BLaER1 treated with 17β-estradiol and CSF1 and Interleukin-3, amounts not matched to agents 10 nM and 100 nM (cell line): ENCODE measurements around the gene PTX4.

Experiments used
- H3K27ac ChIP-seq, 11 experiments: shearing (Covaris generic); formaldehyde crosslinking; 2 replicates each; pipeline ENCODE4 v1.8.1; 2022
- H3K27me3 ChIP-seq, 11 experiments: shearing (Covaris generic); formaldehyde crosslinking; 2 replicates each; pipeline ENCODE4 v1.8.1; 2022
- H3K36me3 ChIP-seq, 11 experiments: shearing (Covaris generic); formaldehyde crosslinking; 2 replicates each; pipeline ENCODE4 v1.8.1; 2022
- H3K4me1 ChIP-seq, 10 experiments: shearing (Covaris generic); formaldehyde crosslinking; 2 replicates each; pipeline ENCODE4 v1.8.1; 2022
- H3K4me2 ChIP-seq, 11 experiments: shearing (Covaris generic); formaldehyde crosslinking; 2 replicates each; pipeline ENCODE4 v1.8.1; 2022
- H3K4me3 ChIP-seq, 10 experiments: shearing (Covaris generic); formaldehyde crosslinking; 2 replicates each; pipeline ENCODE4 v1.8.1; 2022
- H3K9ac ChIP-seq, 11 experiments: shearing (Covaris generic); formaldehyde crosslinking; 2 replicates each; pipeline ENCODE4 v1.8.1; 2022
- H3K9me3 ChIP-seq, 11 experiments: shearing (Covaris generic); formaldehyde crosslinking; replicated peaks in 1 of 11; 2 replicates each; pipeline ENCODE4 v1.8.1; 2022
- H4K20me1 ChIP-seq, 11 experiments: shearing (Covaris generic); formaldehyde crosslinking; 2 replicates each; pipeline ENCODE4 v1.8.1; 2022
- Cebpa-rat ChIP-seq, 11 experiments: shearing (Covaris generic); IDR thresholded peaks; 2 replicates each; pipeline ENCODE4 v1.8.1; 2022

PTX4 gene

GRCh38 chr16:1488619-1489018, at the start of gene PTX4:
Gene PTX4 (minus strand): TSS chr16:1488944. CDS start chr16:1488909, 35 bp downstream.
- Histone ChIP-seq H4K20me1 (peaks cover 0 to under 1% (median 0%) of the 10 kb centered on the region in 11 experiments; a peak in 2 of 22 replicates), H3K4me2 (no peak within 1 kb of the TSS), H3K9ac (peak within 1 kb of the TSS in 2 of 11 experiments; percentile 27 to 33; a peak in 1 of 22 replicates), H3K36me3 (no peaks in the 10 kb centered on the region), H3K27me3 (no peaks in the 10 kb centered on the region), H3K9me3 (no peaks in the 10 kb centered on the region), H3K4me3 (no peak within 1 kb of the TSS), H3K4me1 (peaks cover 9 to 25% (median 16%) of the 10 kb centered on the region in 10 experiments), H3K27ac (no peak within 1 kb of the TSS)
- TF ChIP-seq Cebpa-rat (IDR thresholded peaks at IDR 0.05) = no peak

GRCh38 chr16:1537763-1538289, 49.1 kb upstream of the PTX4 start:
- H4K20me1 ChIP-seq = peaks cover 0 to 100% (median 99%) of the 10 kb centered on the region in 11 experiments; a peak in 20 of 22 replicates
- peaks cover 55 to 100% (median 99%) of the 10 kb centered on the region in 10 experiments for H3K4me1 ChIP-seq
- H3K9me3 ChIP-seq = no peaks in the 10 kb centered on the region
- no peaks in the 10 kb centered on the region for H3K36me3 ChIP-seq
- TF ChIP-seq Cebpa-rat (IDR thresholded peaks at IDR 0.05) = no peak
- peak overlapping the region; percentile 72 to 98 (median 90) for H3K4me2 ChIP-seq
- H3K9ac ChIP-seq = peak overlapping the region in 9 of 11 experiments; percentile 6 to 48 (median 30); a peak in 10 of 22 replicates
- H3K4me3 ChIP-seq = peak overlapping the region in 8 of 10 experiments; percentile 3 to 50 (median 29); a peak in 10 of 20 replicates
- peaks cover 83 to 100% (median 97%) of the 10 kb centered on the region in 11 experiments for H3K27me3 ChIP-seq
- H3K27ac ChIP-seq = peak overlapping the region in 1 of 11 experiments; percentile 35; a peak in 2 of 22 replicates

DNA sequence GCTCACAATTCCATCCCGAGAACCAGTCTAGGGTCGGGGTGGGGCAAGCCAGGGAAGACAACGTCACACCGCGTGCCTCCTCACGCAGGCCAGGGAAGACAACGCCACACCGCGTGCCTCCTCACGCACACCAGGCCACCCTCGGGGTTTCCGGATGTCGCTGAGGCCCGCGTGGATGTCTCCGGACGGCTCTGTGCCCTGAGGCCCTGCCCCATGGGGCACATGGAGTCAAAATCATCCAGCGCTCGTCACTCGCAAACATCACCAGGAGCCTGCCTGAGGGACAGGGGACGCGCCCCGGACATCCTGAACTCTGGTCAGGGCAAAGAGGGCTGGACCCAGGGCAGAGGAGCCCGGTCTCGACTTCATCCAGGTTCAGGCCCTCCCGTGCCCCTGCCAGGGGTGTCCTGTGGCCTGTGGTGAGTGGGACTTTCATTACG, 48.4 kb upstream of the PTX4 start:
- Histone ChIP-seq H3K9ac (peak overlapping the region in 7 of 11 experiments; percentile 8 to 48 (median 29); a peak in 9 of 22 replicates), H3K4me2 (peak overlapping the region; percentile 72 to 98 (median 90)), H3K9me3 (no peaks in the 10 kb centered on the region), H3K27ac (no peak overlapping the region), H4K20me1 (peaks cover 0 to 100% (median 99%) of the 10 kb centered on the region in 11 experiments; a peak in 20 of 22 replicates), H3K4me3 (peak overlapping the region in 7 of 10 experiments; percentile 3 to 50 (median 31); a peak in 7 of 20 replicates), H3K27me3 (peaks cover 88 to 100% (median 99%) of the 10 kb centered on the region in 11 experiments), H3K36me3 (no peaks in the 10 kb centered on the region), H3K4me1 (peaks cover 57 to 100% (median 99%) of the 10 kb centered on the region in 10 experiments)
- TF ChIP-seq Cebpa-rat (IDR thresholded peaks at IDR 0.05) = no peak

DNA sequence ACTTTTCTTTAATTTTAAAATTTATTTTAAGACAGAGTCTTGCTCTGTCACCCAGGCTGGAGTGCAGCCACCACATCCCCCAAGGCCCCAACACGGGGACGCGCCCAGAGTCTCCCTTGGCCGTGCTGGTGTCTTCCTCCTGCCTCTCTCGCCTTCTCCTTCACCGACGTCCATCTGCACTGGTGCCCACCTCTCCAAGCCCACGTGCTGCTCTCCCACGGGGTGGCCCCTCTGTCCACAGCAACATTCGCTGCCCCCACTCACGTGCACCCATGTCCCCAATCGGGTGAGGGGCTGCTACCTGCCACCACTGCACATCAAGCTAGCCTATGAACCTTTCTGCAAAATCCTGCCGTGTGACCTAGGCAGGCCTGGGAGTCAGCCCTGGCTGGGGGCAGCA, 47.9 kb upstream of the PTX4 start:
- Histone ChIP-seq H3K4me3 (peak overlapping the region in 1 of 10 experiments; percentile 9; a peak in 3 of 20 replicates), H3K9me3 (no peaks in the 10 kb centered on the region), H3K36me3 (no peaks in the 10 kb centered on the region), H3K27me3 (peaks cover 88 to 100% (median 99%) of the 10 kb centered on the region in 11 experiments), H3K4me1 (peaks cover 63 to 100% (median 99%) of the 10 kb centered on the region in 10 experiments), H3K27ac (no peak overlapping the region), H4K20me1 (peaks cover 0 to 100% (median 100%) of the 10 kb centered on the region in 11 experiments; a peak in 20 of 22 replicates), H3K4me2 (peak overlapping the region; percentile 72 to 98 (median 90); a peak in 21 of 22 replicates), H3K9ac (no peak overlapping the region)
- no peak for TF ChIP-seq Cebpa-rat (IDR thresholded peaks at IDR 0.05)

GRCh38 chr16:1535391-1536291, 46.9 kb upstream of the PTX4 start:
- H4K20me1 ChIP-seq = peaks cover 0 to 100% (median 100%) of the 10 kb centered on the region in 11 experiments; a peak in 20 of 22 replicates
- no peaks in the 10 kb centered on the region for H3K36me3 ChIP-seq
- H3K4me1 ChIP-seq = peaks cover 65 to 100% (median 98%) of the 10 kb centered on the region in 10 experiments
- no peak overlapping the region for H3K27ac ChIP-seq
- peak overlapping the region in 3 of 10 experiments; percentile 2 to 58 (median 9); a peak in 5 of 20 replicates for H3K4me3 ChIP-seq
- H3K4me2 ChIP-seq = peak overlapping the region; percentile 3 to 98 (median 92); a peak in 19 of 22 replicates
- no peaks in the 10 kb centered on the region for H3K9me3 ChIP-seq
- peaks cover 88 to 100% (median 99%) of the 10 kb centered on the region in 11 experiments for H3K27me3 ChIP-seq
- H3K9ac ChIP-seq = no peak overlapping the region
- TF ChIP-seq Cebpa-rat (IDR thresholded peaks at IDR 0.05) = no peak

DNA sequence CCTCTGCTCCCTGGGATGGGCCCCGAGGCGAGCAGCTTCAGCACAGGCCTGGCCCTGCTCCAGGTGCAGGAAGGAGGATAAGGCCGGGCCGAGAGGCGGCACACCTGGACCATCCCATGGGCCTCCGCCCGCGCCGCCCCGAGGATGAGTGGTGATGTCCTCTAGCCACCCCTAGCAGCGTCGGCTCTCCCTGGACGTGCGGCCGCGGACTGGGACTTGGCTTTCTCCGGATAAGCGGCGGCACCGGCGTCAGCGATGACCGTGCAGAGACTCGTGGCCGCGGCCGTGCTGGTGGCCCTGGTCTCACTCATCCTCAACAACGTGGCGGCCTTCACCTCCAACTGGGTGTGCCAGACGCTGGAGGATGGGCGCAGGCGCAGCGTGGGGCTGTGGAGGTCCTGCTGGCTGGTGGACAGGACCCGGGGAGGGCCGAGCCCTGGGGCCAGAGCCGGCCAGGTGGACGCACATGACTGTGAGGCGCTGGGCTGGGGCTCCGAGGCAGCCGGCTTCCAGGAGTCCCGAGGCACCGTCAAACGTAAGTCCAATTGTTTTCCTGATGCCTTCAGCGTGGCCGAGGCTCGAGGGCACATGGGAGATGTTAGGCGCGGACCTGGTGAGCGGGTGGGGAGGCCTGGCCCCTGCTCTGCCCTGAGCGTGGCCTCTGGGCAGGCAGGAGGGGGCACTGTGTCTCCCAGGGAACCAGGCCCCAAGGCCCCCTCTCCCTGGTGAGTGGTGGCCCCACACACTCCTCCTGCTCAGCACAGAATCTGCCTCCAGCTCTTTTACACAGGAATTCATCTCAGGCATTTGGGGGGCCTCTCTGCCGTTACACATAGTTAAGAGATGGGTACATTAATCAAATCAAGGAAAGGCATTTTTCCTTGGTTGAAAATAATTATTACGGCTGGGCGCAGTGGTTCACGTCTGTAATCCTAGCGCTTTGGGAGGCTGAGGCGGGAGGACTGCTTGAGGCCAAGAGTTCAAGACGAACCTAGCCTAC, 45.6 kb upstream of the PTX4 start:
- Histone ChIP-seq H3K9me3 (no peaks in the 10 kb centered on the region), H3K27me3 (peaks cover 80 to 98% (median 91%) of the 10 kb centered on the region in 11 experiments), H4K20me1 (peaks cover 0 to 100% (median 92%) of the 10 kb centered on the region in 11 experiments; a peak in 20 of 22 replicates), H3K36me3 (no peaks in the 10 kb centered on the region), H3K4me3 (peak overlapping the region in 7 of 10 experiments; percentile 4 to 58 (median 42); a peak in 11 of 20 replicates), H3K27ac (0 out of 22 replicates have a peak overlapping the region, but pooled peaks of 1 of the 11 experiments have one; percentile 7), H3K9ac (peak overlapping the region in 7 of 11 experiments; percentile 26 to 57 (median 40); a peak in 8 of 22 replicates), H3K4me1 (peaks cover 65 to 97% (median 86%) of the 10 kb centered on the region in 10 experiments), H3K4me2 (peak overlapping the region; percentile 69 to 95 (median 90))
- no peak for TF ChIP-seq Cebpa-rat (IDR thresholded peaks at IDR 0.05)

GRCh38 chr16:1533443-1533951, 44.8 kb upstream of the PTX4 start, which contains the start of gene TMEM204:
Gene TMEM204 (plus strand): TSS chr16:1533666. CDS start chr16:1534276, 610 bp downstream.
- Histone ChIP-seq H3K9ac (peak within 1 kb of the TSS; percentile 10 to 58 (median 37); a peak in 15 of 22 replicates), H4K20me1 (peaks cover 0 to 100% (median 85%) of the 10 kb centered on the region in 11 experiments; a peak in 20 of 22 replicates), H3K36me3 (no peaks in the 10 kb centered on the region), H3K4me3 (peak within 1 kb of the TSS in 8 of 10 experiments; percentile 1 to 58 (median 38); a peak in 12 of 20 replicates), H3K4me1 (peaks cover 60 to 91% (median 78%) of the 10 kb centered on the region in 10 experiments), H3K27ac (0 out of 22 replicates have a peak within 1 kb of the TSS, but pooled peaks of 1 of the 11 experiments have one; percentile 7), H3K4me2 (peak within 1 kb of the TSS; percentile 69 to 95 (median 90)), H3K27me3 (peaks cover 77 to 97% (median 83%) of the 10 kb centered on the region in 11 experiments), H3K9me3 (no peaks in the 10 kb centered on the region)
- no peak for TF ChIP-seq Cebpa-rat (IDR thresholded peaks at IDR 0.05)
